Activated CD4-positive, alpha-beta T cell treated with anti-CD3 and anti-CD28 coated beads, Interleukin-2, Interleukin-4, amounts not matched to agents 100 ng/mL and 50 ng/mL, durations not matched to agents 16 hours and 8 hours (primary cell): ENCODE results near the gene RNU1-3.
"Not testable (repeated sequence)": the region's sequence is repeated elsewhere in the genome, so short reads cannot be mapped to it uniquely, and the experiment has no call there.

ENCODE experiments used
- DNase-seq: peaks from one replicate; pipeline ENCODE4 v3.0.0-alpha.2; 2020; ENCODE audit warnings: low spot score

Gene RNU1-3

GRCh38 chr1:16637941-16638778 is 28.6 kb downstream of the RNU1-3 start:
- not testable (repeated sequence) for DNase-seq

GRCh38 chr1:16636551-16637195 is 30.1 kb downstream of the RNU1-3 start:
- not testable (repeated sequence) for DNase-seq

GRCh38 chr1:16635959-16636358 is 30.8 kb downstream of the RNU1-3 start:
- DNase-seq, result not testable (repeated sequence)

GRCh38 chr1:16633540-16634282 is 33.0 kb downstream of the RNU1-3 start:
- not testable (repeated sequence) for DNase-seq

- not testable (repeated sequence) for DNase-seq
Observed at GRCh38 chr1:16632044-16632850, 34.5 kb downstream of the RNU1-3 start.

- DNase-seq, result no peak
Observed at GRCh38 chr1:16631248-16632043, 35.3 kb downstream of the RNU1-3 start.

- DNase-seq, result no peak
Observed at GRCh38 chr1:16630661-16631247, 36.0 kb downstream of the RNU1-3 start.

- not testable (repeated sequence) for DNase-seq
Observed at GRCh38 chr1:16629916-16630530, 36.7 kb downstream of the RNU1-3 start.

- no peak for DNase-seq
Observed at GRCh38 chr1:16628361-16629111, 38.2 kb downstream of the RNU1-3 start.

GRCh38 chr1:16626409-16626983 is 40.3 kb downstream of the RNU1-3 start:
- not testable (repeated sequence) for DNase-seq

GRCh38 chr1:16625497-16626408 is 41.0 kb downstream of the RNU1-3 start:
- no peak for DNase-seq

GRCh38 chr1:16623812-16624719 is 42.7 kb downstream of the RNU1-3 start:
- not testable (repeated sequence) for DNase-seq

GRCh38 chr1:16623337-16623736 is 43.4 kb downstream of the RNU1-3 start:
- DNase-seq, result not testable (repeated sequence)

- DNase-seq, result not testable (repeated sequence)
Observed at GRCh38 chr1:16621681-16622315, 45.0 kb downstream of the RNU1-3 start.

GRCh38 chr1:16621300-16621658 is 45.5 kb downstream of the RNU1-3 start:
- DNase-seq, result no peak

- DNase-seq, result not testable (repeated sequence)
Observed at GRCh38 chr1:16619803-16620501, 46.8 kb downstream of the RNU1-3 start.
